HL-60 (cell line): Measurements from ENCODE around the gene GRIN3A.

Experiments used
- DNase-seq, 2 experiments: peaks; one replicate each; pipeline ENCODE4 v3.0.0-alpha.2; 2010 to 2020; ENCODE audit warnings: low read depth in 1 of 2, low spot score in 1 of 2
- H3K27ac ChIP-seq: fragments of 250-450 bp; sonication (Bioruptor Pico); replicated peaks from 2 replicates; pipeline ENCODE4 v1.5.1; 2020; ENCODE audit warnings: mild to moderate bottlenecking, moderate library complexity
- H3K27me3 ChIP-seq: fragments of 250-450 bp; sonication (Bioruptor Pico); 2 replicates; pipeline ENCODE4 v1.5.1; 2021; ENCODE audit warnings: mild to moderate bottlenecking, moderate library complexity; ENCODE audit not compliant: insufficient read depth, poor library complexity, severe bottlenecking
- H3K4me3 ChIP-seq: replicated peaks from 2 replicates; pipeline ENCODE4 v1.5.1; 2011; ENCODE audit warnings: mild to moderate bottlenecking, control low read depth, low read length; ENCODE audit not compliant: insufficient read depth
- CTCF ChIP-seq: IDR thresholded peaks from one replicate; pipeline ENCODE4 v1.5.1; 2011; ENCODE audit warnings: low read length, control low read depth, inconsistent platforms; ENCODE audit not compliant: insufficient read depth
- GABPA ChIP-seq: IDR thresholded peaks from 2 replicates; pipeline ENCODE4 v1.6.1; 2012; ENCODE audit warnings: low read depth
- POLR2AphosphoS5 ChIP-seq: IDR thresholded peaks from 2 replicates; pipeline ENCODE4 v1.6.1; 2012; ENCODE audit warnings: low read depth
- REST ChIP-seq: IDR thresholded peaks from 2 replicates; pipeline ENCODE4 v1.6.1; 2012; ENCODE audit warnings: low read depth; ENCODE audit not compliant: insufficient replicate concordance
- SPI1 ChIP-seq: IDR thresholded peaks from 2 replicates; pipeline ENCODE4 v1.6.1; 2012; ENCODE audit warnings: low read depth, mild to moderate bottlenecking, borderline replicate concordance

The GRIN3A gene

GRCh38 chr9:101631892-101632291 lies 106.6 kb downstream of the GRIN3A start:
- no peak overlapping the region for H3K4me3 ChIP-seq
- TF ChIP-seq SPI1 (no peak), POLR2AphosphoS5 (no peak), GABPA (no peak), CTCF (no peak), REST (no peak)
- DNase-seq: no peak
- no peaks in the 10 kb centered on the region for H3K27me3 ChIP-seq
- H3K27ac ChIP-seq: no peak overlapping the region

- TF ChIP-seq SPI1 (no peak), CTCF (no peak), POLR2AphosphoS5 (no peak), REST (no peak), GABPA (no peak)
- Histone ChIP-seq H3K4me3 (no peak overlapping the region), H3K27ac (no peak overlapping the region), H3K27me3 (no peaks in the 10 kb centered on the region)
- DNase-seq: peak in 1 of 2 experiments; percentile 3
Observed at GRCh38 chr9:101629636-101630035, 108.8 kb downstream of the GRIN3A start.

GRCh38 chr9:101628173-101628572 lies 110.3 kb downstream of the GRIN3A start:
- DNase-seq: no peak
- TF ChIP-seq REST (peak; percentile 89), SPI1 (no peak)
- H3K27me3 ChIP-seq: no peaks in the 10 kb centered on the region

GRCh38 chr9:101626295-101626694 lies 112.2 kb downstream of the GRIN3A start:
- no peaks in the 10 kb centered on the region for H3K27me3 ChIP-seq

More at GRCh38 chr9:101628173-101628572, 110.3 kb downstream of the GRIN3A start:
- Histone ChIP-seq H3K4me3 (no peak overlapping the region), H3K27ac (no peak overlapping the region)

More at GRCh38 chr9:101626295-101626694, 112.2 kb downstream of the GRIN3A start:
- H3K27ac ChIP-seq: no peak overlapping the region
- peak in 1 of 2 experiments; percentile 53 for DNase-seq
- H3K4me3 ChIP-seq: no peak overlapping the region
- no peak for TF ChIP-seq POLR2AphosphoS5
- TF ChIP-seq CTCF: no peak
- no peak for TF ChIP-seq GABPA
- TF ChIP-seq REST: no peak
- no peak for TF ChIP-seq SPI1
